HG03432 (cell line): ENCODE data around the gene YWHAG.
"Not testable (repeated sequence)": the region's sequence is repeated elsewhere in the genome, so short reads cannot be mapped to it uniquely, and the experiment has no call there.

Source experiments
- ATAC-seq: cut with Tn5 transposase; IDR thresholded peaks from one replicate; pipeline ENCODE4 v1.9.1; 2021; ENCODE audit warnings: mild to moderate bottlenecking, moderate library complexity; ENCODE audit not compliant: unreplicated experiment

Gene YWHAG

GRCh38 chr7:76349313-76349885 lies 9.4 kb downstream of the YWHAG start:
- no peak for ATAC-seq

DNA sequence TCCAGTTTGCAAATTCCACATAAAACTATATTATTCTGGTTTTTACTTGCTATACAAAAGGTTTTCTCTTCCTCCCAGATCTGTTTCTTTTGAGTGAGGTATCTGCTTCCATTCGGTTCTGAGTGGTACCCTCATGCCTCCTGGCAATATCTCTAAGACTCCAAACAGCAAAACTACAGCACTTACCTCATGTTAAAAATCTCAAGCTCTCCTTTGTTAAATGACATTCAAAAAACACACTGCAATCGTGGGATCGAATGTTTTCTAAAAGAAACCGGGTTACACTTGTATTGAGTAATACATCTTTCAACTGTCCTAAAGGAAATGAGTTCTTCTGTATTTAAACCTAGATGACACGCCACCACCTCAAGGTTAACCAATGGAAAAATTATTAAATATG lies 11.1 kb downstream of the YWHAG start:
- no peak for ATAC-seq

GRCh38 chr7:76346778-76347177 lies 12.0 kb downstream of the YWHAG start:
- ATAC-seq = no peak

DNA sequence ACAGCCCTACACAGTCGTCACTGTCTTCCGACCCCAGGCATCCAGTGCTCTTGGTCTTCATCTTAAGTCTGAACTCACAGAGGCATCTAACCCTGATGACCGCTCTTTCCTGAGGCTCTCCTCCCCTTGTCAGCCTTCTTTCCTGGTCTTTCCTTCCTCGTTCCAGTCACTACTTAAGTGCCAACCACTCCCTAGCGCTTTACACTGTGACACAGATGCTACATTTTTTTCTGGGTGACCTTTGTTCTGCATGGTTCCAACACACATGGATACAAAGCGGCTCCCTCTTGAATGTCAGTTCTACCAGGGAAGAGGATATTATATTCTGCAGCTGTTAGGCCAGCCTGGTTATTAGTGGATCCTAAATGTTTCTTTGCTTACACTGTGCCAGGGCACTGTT lies 12.7 kb downstream of the YWHAG start:
- ATAC-seq = no peak

DNA sequence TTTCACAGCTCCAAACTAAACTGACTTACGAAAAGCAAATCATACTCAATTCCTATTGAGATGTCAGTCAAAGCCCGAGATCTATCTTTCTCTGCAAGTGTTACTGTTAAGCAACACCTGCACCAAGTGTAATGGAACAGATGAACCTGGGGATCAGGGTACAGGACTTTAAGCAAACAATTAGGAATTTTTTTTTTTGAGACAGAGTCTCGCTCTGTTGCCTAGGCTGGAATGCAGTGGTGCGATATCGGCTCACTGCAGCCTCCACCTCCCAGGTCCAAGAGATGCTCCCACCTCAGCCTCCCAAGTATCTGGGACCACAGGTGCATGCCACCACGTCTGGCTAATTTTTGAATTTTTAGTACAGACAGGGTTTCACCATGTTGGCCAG lies 14.9 kb downstream of the YWHAG start:
- ATAC-seq = no peak

- no peak for ATAC-seq
Observed at GRCh38 chr7:76343294-76343930, 15.4 kb downstream of the YWHAG start.

- ATAC-seq = no peak
Observed at GRCh38 chr7:76342222-76342621, 16.6 kb downstream of the YWHAG start.

DNA sequence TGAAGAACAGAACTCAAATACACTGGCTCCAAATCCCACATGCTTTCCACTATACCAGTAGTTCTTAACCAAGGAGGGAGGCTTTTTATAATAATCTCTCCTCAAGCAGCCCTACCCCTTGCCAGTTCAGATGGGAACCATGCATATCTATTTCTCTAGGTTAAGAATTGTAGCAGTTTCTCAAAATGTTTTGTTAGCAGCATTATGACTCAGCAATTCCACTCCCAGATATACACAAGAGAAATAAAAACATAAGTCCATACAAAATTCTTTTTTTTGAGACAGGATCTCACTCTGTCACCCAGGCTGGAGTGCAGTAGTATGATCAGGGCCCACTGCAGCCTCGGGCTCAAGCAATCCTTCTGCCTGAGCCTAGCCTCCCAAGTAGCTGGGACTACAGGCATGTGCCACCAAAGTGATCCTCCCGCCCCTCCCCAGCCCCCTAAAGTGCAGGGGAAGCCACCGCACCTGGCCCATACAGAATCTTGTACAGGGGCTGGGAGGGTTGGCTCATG lies 18.1 kb downstream of the YWHAG start:
- no peak for ATAC-seq

DNA sequence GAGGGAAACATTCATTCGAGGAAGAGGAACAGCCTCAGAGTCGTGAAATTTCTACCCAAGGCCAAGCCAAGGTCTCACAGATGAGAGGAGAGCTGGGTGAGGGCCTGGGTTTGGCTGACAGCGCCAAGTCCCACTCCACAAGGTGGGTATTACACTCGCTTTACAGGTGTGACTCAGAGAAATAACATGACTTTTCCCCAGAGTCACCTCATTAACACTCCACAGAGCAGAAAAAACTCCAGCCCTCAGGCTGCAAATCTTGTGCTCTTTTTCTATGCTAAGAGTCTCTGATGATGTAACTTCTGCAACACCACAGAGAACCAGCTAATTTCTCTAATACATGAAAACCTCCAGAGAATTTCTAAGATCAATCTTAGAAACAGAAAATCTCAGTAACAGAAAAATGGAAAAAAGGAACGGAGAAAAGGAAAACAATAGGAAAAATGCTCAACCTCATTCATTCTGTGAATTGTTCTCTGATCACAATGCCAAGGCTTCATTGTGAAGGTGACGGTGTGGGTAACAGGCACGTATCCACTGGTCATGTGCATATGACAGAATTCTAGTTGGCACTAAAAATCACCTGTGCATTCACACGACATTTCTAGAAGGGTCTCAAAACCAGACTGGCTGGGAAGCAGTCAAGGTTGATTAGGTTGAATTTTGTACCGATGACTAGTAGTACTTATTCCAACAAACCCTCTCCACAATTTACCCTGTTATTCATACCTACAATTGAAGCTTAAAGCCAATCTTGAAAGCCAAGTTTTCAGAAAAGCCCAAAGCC lies 20.3 kb downstream of the YWHAG start:
- ATAC-seq = no peak

- ATAC-seq = no peak
Observed at GRCh38 chr7:76337147-76337546, 21.6 kb downstream of the YWHAG start.

DNA sequence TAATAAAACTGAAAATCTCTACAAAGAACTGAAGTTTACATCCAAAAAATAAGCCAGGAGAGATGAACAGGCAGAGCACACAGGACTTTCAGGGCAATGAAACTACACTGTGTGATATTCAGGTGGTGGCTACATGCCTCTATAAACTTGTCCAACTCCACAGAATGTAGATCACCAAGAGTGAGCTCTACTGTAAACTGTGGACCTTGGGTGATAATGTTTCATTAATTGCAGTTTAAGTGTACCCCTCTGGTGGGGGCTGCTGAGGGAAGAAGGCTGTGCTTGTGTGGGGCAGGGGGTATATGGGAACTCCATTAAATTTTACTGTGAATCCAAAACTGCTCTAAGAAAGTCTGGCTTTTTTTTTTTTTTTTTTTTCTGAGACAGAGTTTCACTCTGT lies 22.7 kb downstream of the YWHAG start:
- ATAC-seq = no peak

GRCh38 chr7:76335417-76335816 lies 23.4 kb downstream of the YWHAG start:
- ATAC-seq = not testable (repeated sequence)

DNA sequence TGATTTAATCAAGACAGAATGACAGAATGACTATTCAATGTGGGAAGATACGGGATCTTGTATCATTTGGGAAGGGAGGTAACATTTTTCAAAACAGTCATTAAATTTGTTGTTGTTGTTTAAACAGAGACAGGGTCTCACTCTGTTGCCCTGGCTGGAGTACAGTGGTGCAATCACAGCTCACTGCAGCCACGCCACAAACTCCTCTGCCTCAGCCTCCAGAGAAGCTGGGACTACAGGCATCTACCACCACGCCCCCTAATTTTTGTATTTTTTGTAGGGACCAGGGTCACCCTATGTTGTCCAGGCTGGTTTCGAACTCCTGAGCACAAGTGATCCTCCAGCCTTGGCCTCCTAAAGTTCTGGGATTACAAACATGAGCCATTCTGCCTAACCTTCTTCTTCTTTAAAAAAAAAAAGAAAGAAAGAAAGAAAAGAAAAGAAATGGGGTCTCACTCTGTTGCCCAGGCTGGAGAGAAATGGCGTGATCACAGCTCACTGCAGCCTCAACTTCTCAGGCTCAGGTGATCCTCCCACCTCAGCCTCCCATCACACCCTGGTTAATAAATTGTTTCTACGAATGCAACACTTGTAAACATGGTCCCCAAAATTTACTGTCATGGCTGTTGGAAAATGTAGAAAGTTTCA lies 24.3 kb downstream of the YWHAG start:
- ATAC-seq = no peak

DNA sequence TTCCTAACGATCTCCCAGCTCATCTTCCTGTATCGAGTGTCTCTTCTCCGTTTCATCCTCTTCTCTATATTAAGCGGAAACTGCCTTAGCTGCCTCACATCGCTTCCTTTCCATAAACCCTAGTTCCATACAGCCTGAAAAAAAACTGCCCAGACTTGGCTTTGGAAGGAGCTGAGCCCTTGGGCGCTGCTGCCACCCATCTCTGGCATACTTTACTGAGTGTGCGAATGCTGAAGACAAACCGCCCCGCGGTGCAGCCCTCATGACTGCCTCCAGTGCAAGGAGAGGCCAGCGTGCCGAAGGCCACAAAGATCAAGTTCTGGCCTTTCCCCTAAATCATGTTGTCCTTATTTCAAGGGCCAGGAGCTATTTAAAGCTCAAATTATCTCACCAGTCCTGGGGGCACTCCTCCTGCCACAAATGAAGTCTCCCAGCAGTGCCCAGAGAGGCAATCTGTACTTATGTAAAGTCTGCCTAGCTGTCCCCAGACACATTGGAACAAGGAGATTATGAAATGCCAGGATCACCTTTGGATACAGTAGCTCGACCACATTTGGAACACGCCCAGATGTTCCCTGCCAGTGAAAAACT lies 25.2 kb downstream of the YWHAG start:
- ATAC-seq = no peak

DNA sequence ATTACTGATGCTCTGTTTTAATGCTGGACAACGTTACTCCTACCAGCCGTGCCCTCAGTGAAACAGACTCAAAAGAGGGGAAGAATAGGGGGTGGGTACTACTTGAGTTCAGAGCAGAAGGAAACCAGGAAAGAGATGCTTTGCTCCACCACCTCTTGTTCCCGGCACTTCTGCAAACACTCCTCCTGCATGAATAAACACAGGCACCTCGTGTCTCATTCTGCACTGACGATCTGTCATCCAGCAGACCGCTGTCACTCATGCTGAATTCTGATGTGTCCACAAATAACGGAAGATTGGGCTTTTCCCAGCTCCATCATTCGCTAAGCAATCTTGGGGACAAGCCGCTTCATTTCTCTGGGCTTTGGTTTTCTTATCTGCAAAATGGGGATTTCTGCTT lies 26.7 kb downstream of the YWHAG start:
- no peak for ATAC-seq

DNA sequence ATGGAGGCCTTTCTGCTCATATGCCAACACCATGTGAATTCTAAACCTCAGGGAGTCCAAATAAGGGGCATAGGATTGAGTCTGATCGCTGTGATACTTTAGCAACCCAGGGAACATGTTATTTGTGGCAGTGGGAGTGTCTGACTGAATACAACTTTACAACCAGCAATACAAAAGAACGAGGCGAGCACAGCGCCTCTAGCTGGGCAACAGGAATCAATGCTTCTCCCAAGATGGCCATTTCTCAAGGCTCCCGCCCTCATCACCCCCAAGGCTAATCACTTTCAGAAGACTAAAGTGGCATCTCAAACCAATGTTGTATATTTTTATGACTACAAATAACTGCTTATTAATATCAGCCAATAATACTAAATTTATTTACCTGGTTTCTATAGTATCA lies 28.1 kb downstream of the YWHAG start:
- no peak for ATAC-seq

DNA sequence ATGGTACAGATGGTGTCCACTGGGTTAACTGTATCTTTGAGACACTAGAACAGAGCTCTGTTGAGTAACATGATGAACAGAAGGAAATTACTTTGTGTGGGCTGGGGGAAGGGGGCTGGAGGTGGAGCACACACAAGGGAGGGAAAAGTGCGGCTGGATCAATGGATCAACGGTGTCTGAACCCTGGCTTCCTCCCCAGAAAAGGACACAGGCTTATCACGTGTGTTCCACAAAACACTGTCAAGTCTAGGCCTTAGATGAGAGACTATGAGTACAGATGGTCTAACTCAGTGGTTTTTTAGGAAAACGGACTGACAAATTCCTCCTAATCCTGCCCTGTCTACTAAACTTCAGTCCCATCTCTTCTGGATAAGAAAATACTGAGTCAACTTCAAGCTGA lies 28.5 kb downstream of the YWHAG start:
- no peak for ATAC-seq

GRCh38 chr7:76329479-76329878 lies 29.3 kb downstream of the YWHAG start:
- no peak for ATAC-seq

- no peak for ATAC-seq
Observed at GRCh38 chr7:76328389-76328788, 30.4 kb downstream of the YWHAG start.

DNA sequence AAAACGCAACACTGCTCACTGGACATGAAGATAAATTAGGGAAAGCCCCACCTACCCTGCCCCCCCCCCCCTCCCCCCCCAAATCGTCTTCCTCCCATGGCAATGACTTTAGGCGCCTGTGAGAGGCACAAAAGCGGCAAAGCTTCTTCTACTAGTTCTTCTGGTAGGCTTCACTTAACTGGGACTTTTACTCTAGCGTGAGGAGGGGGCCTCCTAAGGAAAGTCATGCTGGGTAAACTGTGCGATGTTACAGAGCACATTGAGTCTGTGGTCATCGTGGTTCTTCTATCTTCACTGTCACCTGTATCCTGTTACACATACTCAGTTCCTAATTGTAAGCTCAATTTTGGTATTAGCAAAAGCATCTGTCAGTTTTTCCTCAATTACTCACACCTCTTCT lies 31.2 kb downstream of the YWHAG start:
- ATAC-seq = no peak

- ATAC-seq = no peak
Observed at GRCh38 chr7:76326646-76327233, 32.1 kb downstream of the YWHAG start.
